Activated CD4-positive, alpha-beta T cell treated with anti-CD3 and anti-CD28 coated beads, Interleukin-2, amount 10 ng/mL, durations not matched to agents 7 days and 5 days (primary cell): ENCODE data around the gene RAG2. TPM values are rescaled to one million over a fixed set of nuclear protein-coding genes. Genes with fewer than 3 reads are reported as not detected.
"Not testable (repeated sequence)": the region's sequence is repeated elsewhere in the genome, so short reads cannot be mapped to it uniquely, and the experiment has no call there.

ENCODE experiments used
- CTCF ChIA-PET: fragments of 350-600 bp; sonication (Branson Sonifier 250); formaldehyde crosslinking; loops from one replicate; lab custom pipeline; 2021; ENCODE audit warnings: antibody characterized with exemption; lab: Charles Lee
- POLR2A ChIA-PET: fragments of 350-600 bp; sonication (Branson Sonifier 250); formaldehyde crosslinking; loops from one replicate; lab custom pipeline; 2021; ENCODE audit warnings: antibody characterized with exemption; lab: Charles Lee
- DNase-seq: peaks from one replicate; pipeline ENCODE4 v3.0.0-alpha.2; 2020
- H3K27ac Mint-ChIP-seq: one replicate; pipeline ENCODE4 v1.8.0; 2021; ENCODE audit warnings: mild to moderate bottlenecking, moderate library complexity, mixed read lengths
- H3K27me3 Mint-ChIP-seq: one replicate; pipeline ENCODE4 v1.8.0; 2021; ENCODE audit warnings: mixed read lengths
- H3K36me3 Mint-ChIP-seq: one replicate; pipeline ENCODE4 v1.8.0; 2021; ENCODE audit warnings: low read depth, mixed read lengths
- H3K4me1 Mint-ChIP-seq: one replicate; pipeline ENCODE4 v1.8.0; 2021; ENCODE audit warnings: mixed read lengths
- H3K4me3 Mint-ChIP-seq: one replicate; pipeline ENCODE4 v1.8.0; 2021; ENCODE audit warnings: mild to moderate bottlenecking, moderate library complexity, mixed read lengths
- H3K9me3 Mint-ChIP-seq: one replicate; pipeline ENCODE4 v1.8.0; 2021; ENCODE audit warnings: mixed read lengths
- total RNA-seq, 2 experiments: library from RNA; stranded (reverse); gene quantifications; one replicate each; pipeline ENCODE4 v1.2.3, GENCODE V29; 2021

Gene RAG2
- total RNA-seq, 2 experiments from 2014 or later, result not detected

DNA sequence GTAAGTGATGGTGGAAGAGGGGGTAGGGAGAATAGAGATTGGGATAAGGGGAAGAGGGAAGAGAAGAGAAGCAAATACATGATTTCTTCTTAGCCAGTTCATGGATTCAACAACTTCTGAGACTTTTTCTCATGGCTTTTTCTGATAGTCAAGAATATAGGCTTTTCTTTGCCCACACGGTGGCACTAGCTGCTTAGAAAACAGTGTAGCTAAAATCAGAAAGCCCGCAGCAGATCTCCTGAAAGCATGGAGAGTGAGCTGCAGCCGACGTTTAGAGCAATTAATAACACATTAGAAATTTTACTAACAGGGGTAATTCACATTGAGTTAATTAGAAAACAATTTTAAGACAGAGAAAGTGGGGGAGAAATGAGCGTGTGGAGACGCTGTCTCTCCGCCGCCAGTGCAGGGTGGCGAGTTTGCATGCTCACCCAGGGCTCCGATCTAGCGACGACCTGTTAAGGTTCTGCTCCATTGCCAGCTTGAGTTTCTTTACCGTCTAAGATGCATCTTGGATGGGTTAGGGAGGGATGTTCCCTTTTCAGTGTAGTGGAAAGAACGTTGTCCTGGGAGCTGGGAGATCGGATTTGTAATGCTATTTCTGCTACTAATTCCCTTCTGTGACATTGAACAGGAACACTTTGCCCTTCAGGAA is 33.5 kb downstream of the RAG2 start:
- peaks cover 44% of the 10 kb centered on the region for H3K27me3 Mint-ChIP-seq
- POLR2A ChIA-PET, result interaction anchor here (1.0 kb wide), 1 partner anchor 183 kb away, joined by 3 read pairs; no protein-coding TSS in a partner anchor

DNA sequence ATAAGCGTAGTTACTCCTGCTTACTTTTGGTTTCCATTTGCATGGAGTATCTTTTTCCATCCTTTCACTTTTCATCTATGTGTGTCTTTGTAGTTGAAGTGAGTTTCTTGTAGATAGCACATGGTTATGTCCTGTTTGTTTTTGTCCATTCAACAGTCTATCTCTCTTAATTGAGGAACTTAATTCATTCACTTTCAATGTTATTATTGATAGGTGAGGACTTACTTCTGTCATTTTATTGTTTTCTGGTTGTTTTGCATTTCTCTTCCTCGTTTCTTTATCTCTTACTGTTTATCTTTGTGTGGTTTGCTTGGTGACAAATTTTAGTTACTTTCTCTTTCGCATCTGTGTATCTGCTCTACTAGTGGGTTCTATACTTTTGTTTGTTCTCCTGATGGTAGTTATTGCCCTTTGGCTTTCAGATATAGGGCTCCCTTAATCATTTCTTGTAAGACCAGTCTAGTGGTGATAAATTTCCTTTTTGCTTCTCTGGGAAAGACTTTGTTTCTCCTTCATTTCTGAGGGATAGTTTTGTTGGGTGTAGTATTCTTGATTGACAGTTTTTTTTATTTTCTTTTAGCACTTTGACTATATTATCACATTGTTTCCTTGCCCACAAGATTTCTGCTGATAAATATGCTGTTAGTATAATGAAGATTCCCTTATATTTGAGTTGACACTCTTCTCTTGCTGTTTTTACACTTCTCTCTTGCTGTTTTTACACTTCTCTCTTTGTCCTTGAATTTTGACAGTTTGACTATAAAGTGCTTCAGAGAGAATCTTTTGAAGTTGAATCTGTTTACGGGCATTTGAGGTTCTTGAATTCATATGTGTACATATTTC is 39.2 kb downstream of the RAG2 start:
- DNase-seq, result no peak
- Mint-ChIP-seq H3K4me3 (peak overlapping the region; percentile 61), H3K9me3 (peaks cover 18% of the 10 kb centered on the region), H3K4me1 (peaks cover 30% of the 10 kb centered on the region), H3K27me3 (peaks cover 5% of the 10 kb centered on the region), H3K27ac (peak overlapping the region; percentile 91), H3K36me3 (peaks cover 18% of the 10 kb centered on the region)
- POLR2A ChIA-PET, result no interaction called here
- CTCF ChIA-PET, result no interaction called here

More for the DNA sequence above, 33.5 kb downstream of the RAG2 start:
- H3K4me3 Mint-ChIP-seq, result peak overlapping the region; percentile 49
- H3K27ac Mint-ChIP-seq, result no peak overlapping the region
- peaks cover 12% of the 10 kb centered on the region for H3K9me3 Mint-ChIP-seq
- peaks cover 11% of the 10 kb centered on the region for H3K4me1 Mint-ChIP-seq
- CTCF ChIA-PET, result interaction anchor here (0.9 to 2.4 kb wide), 6 partner anchors 21 to 187 kb away, joined by 3 to 6 read pairs (median 4); no protein-coding TSS in a partner anchor
- peak; percentile 72 for DNase-seq
- H3K36me3 Mint-ChIP-seq, result peaks cover 9% of the 10 kb centered on the region

DNA sequence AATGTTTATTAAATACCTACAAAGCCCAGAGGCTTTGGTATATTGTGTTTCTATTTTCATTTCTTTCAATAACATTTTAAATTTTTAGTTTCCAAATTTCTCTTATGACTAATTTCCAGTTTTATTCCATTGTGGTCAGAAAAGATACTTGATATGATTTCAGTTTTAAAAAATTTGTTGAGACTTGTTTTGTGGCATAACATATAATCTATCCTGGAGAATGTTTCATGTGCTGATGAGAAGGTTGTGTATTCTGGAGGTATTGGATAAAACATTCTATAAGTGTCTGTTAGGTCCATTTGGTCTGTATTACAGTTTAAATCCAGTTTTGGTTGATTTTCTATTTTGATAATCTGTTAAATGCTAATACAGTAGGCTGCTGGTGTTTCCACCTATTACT is 40.0 kb downstream of the RAG2 start:
- Mint-ChIP-seq H3K4me1 (peaks cover 30% of the 10 kb centered on the region), H3K9me3 (peaks cover 18% of the 10 kb centered on the region), H3K27ac (peak overlapping the region; percentile 91), H3K36me3 (peaks cover 18% of the 10 kb centered on the region), H3K4me3 (peak overlapping the region; percentile 61), H3K27me3 (peaks cover 4% of the 10 kb centered on the region)
- no peak for DNase-seq
- ChIA-PET POLR2A (no interaction called here), CTCF (no interaction called here)

DNA sequence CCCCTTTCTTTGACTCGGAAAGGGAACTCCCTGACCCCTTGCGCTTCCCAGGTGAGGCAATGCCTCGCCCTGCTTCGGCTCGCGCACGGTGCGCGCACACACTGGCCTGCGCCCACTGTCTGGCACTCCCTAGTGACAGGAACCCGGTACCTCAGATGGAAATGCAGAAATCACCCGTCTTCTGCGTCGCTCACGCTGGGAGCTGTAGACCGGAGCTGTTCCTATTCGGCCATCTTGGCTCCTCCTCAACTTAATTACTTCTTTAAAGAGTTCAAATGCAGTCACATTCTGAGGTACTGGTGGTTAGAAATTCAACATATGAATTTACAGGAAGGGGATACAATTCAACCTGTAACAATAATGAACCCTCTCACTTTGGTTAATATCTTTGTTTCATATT is 40.6 kb downstream of the RAG2 start:
- DNase-seq, H3K27ac Mint-ChIP-seq, H3K4me3 Mint-ChIP-seq, CTCF ChIA-PET, H3K27me3 Mint-ChIP-seq, POLR2A ChIA-PET: not testable (repeated sequence)
- Mint-ChIP-seq H3K9me3 (peaks cover 18% of the 10 kb centered on the region), H3K4me1 (peaks cover 30% of the 10 kb centered on the region), H3K36me3 (peaks cover 18% of the 10 kb centered on the region)

DNA sequence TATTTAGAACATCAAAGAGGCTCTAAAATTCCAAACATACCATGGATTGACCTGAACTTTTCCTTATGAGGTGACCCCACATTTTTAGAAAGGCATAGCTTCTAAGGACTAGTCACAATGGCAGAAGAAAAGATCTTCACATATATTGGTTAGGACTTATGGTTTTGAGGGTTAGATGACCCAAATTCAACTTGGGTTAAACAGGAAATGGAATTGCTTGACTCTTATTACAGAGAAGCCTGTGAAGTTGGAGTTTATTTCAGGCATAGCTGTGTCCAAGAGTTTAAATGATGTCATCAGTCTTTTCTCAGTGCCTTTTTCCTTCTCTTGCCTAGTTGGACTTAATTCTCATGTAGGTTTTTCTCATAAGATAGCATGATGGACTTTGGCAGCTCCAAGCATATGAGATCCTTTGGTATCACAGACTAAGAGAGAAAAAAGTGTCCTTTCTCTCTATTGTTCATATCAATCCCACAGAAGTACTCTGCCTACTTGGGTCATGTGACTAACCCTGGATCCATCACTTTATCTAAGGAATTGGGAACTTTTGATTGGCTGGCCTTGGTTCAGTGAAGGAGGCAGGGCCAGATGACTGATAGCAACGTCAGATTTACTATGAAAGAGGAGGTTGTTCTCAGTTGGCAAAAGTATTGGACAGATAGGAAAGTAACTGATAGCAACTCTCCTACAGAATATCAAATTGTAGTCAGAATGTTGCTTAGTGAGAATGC is 47.5 kb downstream of the RAG2 start:
- peaks cover 32% of the 10 kb centered on the region for H3K27me3 Mint-ChIP-seq

More for the DNA sequence above, 47.5 kb downstream of the RAG2 start:
- no peak for DNase-seq
- Mint-ChIP-seq H3K9me3 (peaks cover 2% of the 10 kb centered on the region), H3K36me3 (no peaks in the 10 kb centered on the region), H3K27ac (no peak overlapping the region), H3K4me1 (no peaks in the 10 kb centered on the region), H3K4me3 (no peak overlapping the region)
- CTCF ChIA-PET, result no interaction called here
- POLR2A ChIA-PET, result no interaction called here

Other genes starting within 250 kb of the RAG2 start
- gene TRAF6, start 88.0 kb downstream of the RAG2 start, total RNA-seq, result 10 to 100 TPM; 13.5 to 15.0 TPM
- gene RAG1, start 30.2 kb downstream of the RAG2 start, total RNA-seq, result under 1 TPM; 0.10 to 0.25 TPM
- 1 to 10 TPM; 1.5 to 1.8 TPM for gene IFTAP, start 3.7 kb downstream of the RAG2 start, total RNA-seq